Osteoblast (primary cell): ENCODE results near the gene PAX2. TPM values are rescaled to one million over a fixed set of nuclear protein-coding genes. Genes with fewer than 3 reads are reported as not detected.

Experiments used
- DNase-seq: peaks from one replicate; pipeline ENCODE4 v3.0.0; 2011; ENCODE audit warnings: low spot score, mixed read lengths; ENCODE audit not compliant: insufficient read length; ENCODE audit errors: missing footprints
- H2AFZ ChIP-seq: 2 replicates; pipeline ENCODE4 v1.6.0; 2011; ENCODE audit warnings: mild to moderate bottlenecking, low read length
- H3K27ac ChIP-seq: 2 replicates; pipeline ENCODE4 v1.5.1; 2011; ENCODE audit warnings: mild to moderate bottlenecking, low read depth, low read length, moderate library complexity
- H3K27me3 ChIP-seq: 2 replicates; pipeline ENCODE4 v1.6.0; 2012; ENCODE audit warnings: mild to moderate bottlenecking, control low read depth, inconsistent platforms, low read length, moderate library complexity; ENCODE audit not compliant: insufficient read depth
- H3K36me3 ChIP-seq: 2 replicates; pipeline ENCODE4 v1.5.1; 2011; ENCODE audit warnings: mild to moderate bottlenecking, low read length, control low read depth, moderate library complexity; ENCODE audit not compliant: insufficient read depth
- H3K4me1 ChIP-seq: 2 replicates; pipeline ENCODE4 v1.5.1; 2011; ENCODE audit warnings: mild to moderate bottlenecking, low read length, control low read depth, moderate library complexity; ENCODE audit not compliant: insufficient read depth
- H3K4me2 ChIP-seq: 2 replicates; pipeline ENCODE4 v1.6.0; 2011; ENCODE audit warnings: mild to moderate bottlenecking, low read length; ENCODE audit not compliant: insufficient read depth
- H3K4me3 ChIP-seq: fragments of 200-600 bp; sonication (generic); 3 replicates; pipeline ENCODE4 v1.5.1; 2012; ENCODE audit warnings: mild to moderate bottlenecking, low read length, inconsistent platforms; ENCODE audit not compliant: insufficient read depth
- H3K79me2 ChIP-seq: 2 replicates; pipeline ENCODE4 v1.6.0; 2012; ENCODE audit warnings: mild to moderate bottlenecking, low read length, control low read depth, inconsistent platforms; ENCODE audit not compliant: insufficient read depth
- H3K9me3 ChIP-seq: 2 replicates; pipeline ENCODE4 v1.5.1; 2011; ENCODE audit warnings: low read depth, low read length, control low read depth
- H4K20me1 ChIP-seq: 2 replicates; pipeline ENCODE4 v1.6.0; 2012; ENCODE audit warnings: mild to moderate bottlenecking, low read length, control low read depth; ENCODE audit not compliant: insufficient read depth
- total RNA-seq: library from RNA; depleted of rRNA; stranded (reverse); fragments of >200 nt; gene quantifications from 2 replicates; pipeline ENCODE4 v1.2.3, GENCODE V29; 2012
- TF ChIP-seq, protein P1 (sequence below): IDR thresholded peaks from 2 replicates; pipeline ENCODE4 v1.5.1; 2011; ENCODE audit warnings: mild to moderate bottlenecking, low read depth, low read length, moderate library complexity; ENCODE audit errors: extremely low read depth

The PAX2 gene
- total RNA-seq, 1 donor: not detected

DNA sequence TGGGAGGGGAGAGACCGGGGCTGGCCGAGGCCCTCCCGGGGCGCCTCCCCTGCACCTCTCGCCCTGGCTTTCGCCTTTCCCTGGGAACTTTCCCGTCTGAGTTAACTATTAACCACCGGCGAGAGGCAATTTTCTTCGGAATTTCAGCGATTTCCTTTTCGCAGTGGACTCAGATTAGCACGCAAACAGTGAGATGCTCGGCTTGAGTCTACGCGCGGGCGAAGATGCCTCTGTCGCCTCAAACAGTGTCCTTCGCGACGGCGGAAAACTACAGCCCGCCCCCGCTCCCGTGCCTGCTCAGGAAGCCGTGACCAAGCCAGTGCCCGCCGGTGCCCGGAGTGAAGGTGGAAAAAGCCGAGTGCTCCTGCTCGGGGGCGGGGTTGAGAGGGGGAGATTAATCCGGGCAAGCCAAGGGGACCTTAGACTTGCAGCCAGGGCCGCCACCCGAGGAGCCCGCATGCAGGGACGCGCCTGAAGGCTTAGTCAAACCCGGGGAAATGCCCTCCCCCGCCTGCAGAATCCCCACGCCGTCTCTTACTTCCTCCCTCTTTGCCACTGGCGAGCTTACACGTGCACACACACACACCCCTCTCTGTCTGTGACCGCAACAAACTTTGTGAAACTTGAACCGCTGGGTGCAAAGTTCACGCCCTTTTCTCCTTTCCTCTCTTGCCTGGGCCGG, 14.5 kb upstream of the PAX2 start:
- no peak overlapping the region for H3K27ac ChIP-seq
- peak; percentile 93 for DNase-seq
- no peak overlapping the region for H3K4me3 ChIP-seq
- TF ChIP-seq, protein P1, sequence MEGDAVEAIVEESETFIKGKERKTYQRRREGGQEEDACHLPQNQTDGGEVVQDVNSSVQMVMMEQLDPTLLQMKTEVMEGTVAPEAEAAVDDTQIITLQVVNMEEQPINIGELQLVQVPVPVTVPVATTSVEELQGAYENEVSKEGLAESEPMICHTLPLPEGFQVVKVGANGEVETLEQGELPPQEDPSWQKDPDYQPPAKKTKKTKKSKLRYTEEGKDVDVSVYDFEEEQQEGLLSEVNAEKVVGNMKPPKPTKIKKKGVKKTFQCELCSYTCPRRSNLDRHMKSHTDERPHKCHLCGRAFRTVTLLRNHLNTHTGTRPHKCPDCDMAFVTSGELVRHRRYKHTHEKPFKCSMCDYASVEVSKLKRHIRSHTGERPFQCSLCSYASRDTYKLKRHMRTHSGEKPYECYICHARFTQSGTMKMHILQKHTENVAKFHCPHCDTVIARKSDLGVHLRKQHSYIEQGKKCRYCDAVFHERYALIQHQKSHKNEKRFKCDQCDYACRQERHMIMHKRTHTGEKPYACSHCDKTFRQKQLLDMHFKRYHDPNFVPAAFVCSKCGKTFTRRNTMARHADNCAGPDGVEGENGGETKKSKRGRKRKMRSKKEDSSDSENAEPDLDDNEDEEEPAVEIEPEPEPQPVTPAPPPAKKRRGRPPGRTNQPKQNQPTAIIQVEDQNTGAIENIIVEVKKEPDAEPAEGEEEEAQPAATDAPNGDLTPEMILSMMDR: no peak
- H3K4me2 ChIP-seq: no peak overlapping the region
- peaks cover 4% of the 10 kb centered on the region for H3K4me1 ChIP-seq
- H3K36me3 ChIP-seq: no peaks in the 10 kb centered on the region
- peaks cover 93% of the 10 kb centered on the region for H3K27me3 ChIP-seq
- H4K20me1 ChIP-seq: no peaks in the 10 kb centered on the region
- no peaks in the 10 kb centered on the region for H3K9me3 ChIP-seq
- H3K79me2 ChIP-seq: no peaks in the 10 kb centered on the region
- H2AFZ ChIP-seq: no peak overlapping the region

DNA sequence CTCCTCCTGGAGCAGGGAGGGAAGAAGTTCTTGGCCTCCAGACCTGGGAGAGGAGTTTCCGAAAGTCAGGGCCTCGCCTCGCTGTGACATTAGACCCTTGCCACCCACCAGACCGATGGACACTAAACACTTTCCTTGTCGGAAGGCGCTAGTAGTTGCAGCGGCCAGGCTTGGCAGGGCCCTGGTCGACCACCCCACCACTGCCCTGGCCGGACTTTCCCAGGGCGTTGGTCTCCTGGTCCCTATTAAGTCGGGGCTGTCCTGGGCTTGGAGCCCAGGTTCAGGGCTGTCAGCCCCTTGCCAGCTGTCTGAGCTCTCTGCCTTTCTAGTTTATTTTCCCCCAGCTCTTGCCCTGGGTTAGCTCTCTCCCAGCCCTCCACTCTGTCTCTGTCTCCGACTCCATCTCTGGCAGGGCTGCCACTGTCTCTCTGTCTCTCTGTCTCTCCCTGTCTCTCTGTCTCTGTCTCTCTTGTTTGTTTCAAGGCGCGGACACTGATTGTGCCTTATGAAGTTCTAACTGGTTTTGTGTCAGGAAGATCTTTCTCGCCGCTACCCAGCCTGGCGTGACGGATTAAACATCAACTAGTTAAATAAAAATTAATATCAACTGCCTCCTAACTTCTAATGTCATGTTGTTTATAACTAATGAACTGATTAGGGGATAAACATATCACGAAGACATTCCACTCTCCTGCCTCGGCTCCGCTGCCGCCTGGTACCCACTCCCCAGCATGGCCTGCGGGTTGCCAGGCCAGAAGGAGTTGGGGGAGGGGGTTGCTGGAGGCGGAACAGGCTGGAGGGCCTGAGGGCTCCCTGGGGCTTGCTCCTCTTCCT, 13.8 kb upstream of the PAX2 start:
- H3K36me3 ChIP-seq: no peaks in the 10 kb centered on the region
- H2AFZ ChIP-seq: no peak overlapping the region
- H3K9me3 ChIP-seq: no peaks in the 10 kb centered on the region
- no peak overlapping the region for H3K27ac ChIP-seq
- DNase-seq: no peak
- TF ChIP-seq, protein P1: no peak
- H3K4me1 ChIP-seq: peaks cover 4% of the 10 kb centered on the region
- no peaks in the 10 kb centered on the region for H3K79me2 ChIP-seq
- H3K4me3 ChIP-seq: no peak overlapping the region
- no peaks in the 10 kb centered on the region for H4K20me1 ChIP-seq
- no peak overlapping the region for H3K4me2 ChIP-seq
- peaks cover 93% of the 10 kb centered on the region for H3K27me3 ChIP-seq

DNA sequence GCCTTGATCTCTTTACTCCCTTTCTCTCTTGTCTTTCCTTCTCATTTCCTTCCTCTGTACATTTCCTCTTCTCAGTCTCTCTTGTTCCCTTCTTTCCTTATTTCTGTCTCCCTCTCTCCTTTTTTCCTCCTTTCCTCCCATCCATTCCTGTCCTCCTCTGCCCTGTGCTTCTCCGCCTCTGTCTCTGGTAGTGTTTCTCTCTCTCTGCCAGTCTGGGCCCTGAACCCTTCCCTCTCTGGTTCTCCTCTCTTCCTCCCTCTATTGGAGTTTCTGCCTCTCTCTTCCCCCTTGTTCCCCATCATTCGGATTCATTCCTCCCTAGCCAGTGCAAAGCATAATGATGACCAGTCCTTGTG, 13.2 kb upstream of the PAX2 start:
- H3K4me2 ChIP-seq: no peak overlapping the region
- no peak for DNase-seq
- no peak overlapping the region for H3K4me3 ChIP-seq
- TF ChIP-seq, protein P1: no peak
- H4K20me1 ChIP-seq: no peaks in the 10 kb centered on the region
- H3K36me3 ChIP-seq: no peaks in the 10 kb centered on the region
- no peak overlapping the region for H2AFZ ChIP-seq
- H3K9me3 ChIP-seq: no peaks in the 10 kb centered on the region
- no peaks in the 10 kb centered on the region for H3K79me2 ChIP-seq
- no peak overlapping the region for H3K27ac ChIP-seq
- peaks cover 4% of the 10 kb centered on the region for H3K4me1 ChIP-seq
- peaks cover 96% of the 10 kb centered on the region for H3K27me3 ChIP-seq

DNA sequence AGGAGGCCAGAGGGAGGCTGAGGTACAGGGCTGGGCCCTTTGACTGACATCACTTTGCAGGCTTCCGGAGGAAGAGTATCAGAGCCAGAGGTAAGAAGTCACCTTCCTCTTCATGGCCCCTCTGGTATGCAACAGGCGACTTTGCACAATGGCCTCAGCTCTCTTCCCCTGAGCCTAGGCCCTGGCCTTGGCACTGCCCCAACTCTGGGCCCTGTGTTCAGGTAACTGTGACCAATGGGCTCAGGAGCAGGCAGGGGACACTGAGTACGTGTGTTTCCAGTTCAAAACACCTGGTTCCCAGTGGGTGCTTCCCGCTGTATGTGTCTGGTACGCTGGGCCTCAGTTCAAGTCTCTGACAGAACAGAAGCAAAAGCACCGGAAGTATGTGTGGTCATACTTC, 12.1 kb upstream of the PAX2 start:
- Histone ChIP-seq H3K27me3 (peaks cover 96% of the 10 kb centered on the region), H4K20me1 (no peaks in the 10 kb centered on the region)
- TF ChIP-seq, protein P1: no peak

More for the DNA sequence above, 12.1 kb upstream of the PAX2 start:
- H3K9me3 ChIP-seq: no peaks in the 10 kb centered on the region
- no peak for DNase-seq
- no peak overlapping the region for H3K27ac ChIP-seq
- H3K4me1 ChIP-seq: peaks cover 4% of the 10 kb centered on the region
- no peak overlapping the region for H2AFZ ChIP-seq
- no peak overlapping the region for H3K4me3 ChIP-seq
- no peaks in the 10 kb centered on the region for H3K79me2 ChIP-seq
- no peak overlapping the region for H3K4me2 ChIP-seq
- H3K36me3 ChIP-seq: no peaks in the 10 kb centered on the region
